Neuronal stem cell (in vitro differentiated cells): Measurements from ENCODE around the gene CEP68.

Source experiments
- DNase-seq: peaks from one replicate; pipeline ENCODE4 v3.0.0-alpha.2; 2013; ENCODE audit warnings: low spot score
- H2AFZ ChIP-seq: one replicate; pipeline ENCODE4 v1.6.1; 2013; ENCODE audit warnings: mild to moderate bottlenecking, low read length, inconsistent platforms
- H2AK5ac ChIP-seq: 2 replicates; pipeline ENCODE4 v1.6.1; 2013; ENCODE audit warnings: low read depth, mild to moderate bottlenecking, inconsistent platforms, low read length, moderate library complexity, mixed read lengths
- H2BK120ac ChIP-seq: 2 replicates; pipeline ENCODE4 v1.6.1; 2013; ENCODE audit warnings: low read depth, mild to moderate bottlenecking, inconsistent platforms, low read length, moderate library complexity, mixed read lengths
- H2BK12ac ChIP-seq: one replicate; pipeline ENCODE4 v1.6.1; 2013; ENCODE audit warnings: low read length, inconsistent platforms
- H2BK15ac ChIP-seq: 2 replicates; pipeline ENCODE4 v1.6.1; 2013; ENCODE audit warnings: mild to moderate bottlenecking, low read length, inconsistent platforms, mixed read lengths
- H2BK5ac ChIP-seq: one replicate; pipeline ENCODE4 v1.6.1; 2013; ENCODE audit warnings: inconsistent platforms, mild to moderate bottlenecking, low read length, moderate library complexity
- H3K14ac ChIP-seq: one replicate; pipeline ENCODE4 v1.6.1; 2013; ENCODE audit warnings: low read length, inconsistent platforms
- H3K18ac ChIP-seq: 2 replicates; pipeline ENCODE4 v1.6.1; 2013; ENCODE audit warnings: low read length, inconsistent platforms
- H3K23ac ChIP-seq: 2 replicates; pipeline ENCODE4 v1.6.1; 2013; ENCODE audit warnings: low read depth, mild to moderate bottlenecking, mixed read lengths, low read length, inconsistent platforms; ENCODE audit not compliant: poor library complexity
- H3K27ac ChIP-seq: replicated peaks from 3 replicates; pipeline ENCODE4 v1.5.1; 2013; ENCODE audit warnings: low read length, inconsistent platforms
- H3K27me3 ChIP-seq, 3 experiments: 2 replicates each; pipeline ENCODE4 v1.6.1; 2013; ENCODE audit warnings: low read length in 3 of 3, mild to moderate bottlenecking in 2 of 3, inconsistent platforms in 1 of 3, low read depth in 1 of 3, mixed read lengths in 1 of 3, moderate library complexity in 1 of 3; ENCODE audit not compliant: control insufficient read depth in 3 of 3, insufficient read depth in 3 of 3
- H3K36me3 ChIP-seq, 2 donors: replicated peaks in 1 of 2; 2 replicates each; pipeline ENCODE4 v1.6.1; 2013; ENCODE audit warnings: low read length in 2 of 2; ENCODE audit not compliant: control insufficient read depth in 2 of 2, insufficient read depth in 2 of 2
- H3K4ac ChIP-seq: 2 replicates; pipeline ENCODE4 v1.6.1; 2013; ENCODE audit warnings: inconsistent platforms, mild to moderate bottlenecking, low read length, moderate library complexity
- H3K4me1 ChIP-seq, 2 donors: 1 replicate in 1 of 2; 2 replicates in 1 of 2; pipeline ENCODE4 v1.6.1; 2013; ENCODE audit warnings: low read length in 2 of 2, low read depth in 1 of 2; ENCODE audit not compliant: control insufficient read depth in 2 of 2, insufficient read depth in 1 of 2
- H3K4me2 ChIP-seq: one replicate; pipeline ENCODE4 v1.6.1; 2013; ENCODE audit warnings: mild to moderate bottlenecking, low read length, inconsistent platforms; ENCODE audit not compliant: insufficient read depth, poor library complexity, severe bottlenecking
- H3K4me3 ChIP-seq, 2 donors: 2 replicates each; pipeline ENCODE4 v1.5.1; 2013; ENCODE audit warnings: low read length in 2 of 2, mild to moderate bottlenecking in 2 of 2, inconsistent platforms in 1 of 2, moderate library complexity in 1 of 2
- H3K79me1 ChIP-seq: one replicate; pipeline ENCODE4 v1.6.1; 2013; ENCODE audit warnings: low read depth, mild to moderate bottlenecking, inconsistent platforms, low read length, moderate library complexity
- H3K9ac ChIP-seq: one replicate; pipeline ENCODE4 v1.6.1; 2013; ENCODE audit warnings: mild to moderate bottlenecking, low read depth, low read length, inconsistent platforms; ENCODE audit not compliant: poor library complexity
- H3K9me3 ChIP-seq, 2 donors: replicated peaks in 1 of 2; 2 replicates each; pipeline versions ENCODE3 to v1.6.1; 2013; ENCODE audit warnings: low read length in 2 of 2, mild to moderate bottlenecking in 2 of 2, inconsistent platforms in 1 of 2, low read depth in 1 of 2, mixed read lengths in 1 of 2, moderate library complexity in 1 of 2; ENCODE audit not compliant: control insufficient read depth in 2 of 2, insufficient read depth in 1 of 2
- H4K8ac ChIP-seq: one replicate; pipeline ENCODE4 v1.6.1; 2013; ENCODE audit warnings: low read depth, mild to moderate bottlenecking, inconsistent platforms, low read length, moderate library complexity
- H4K91ac ChIP-seq: one replicate; pipeline ENCODE4 v1.6.1; 2013; ENCODE audit warnings: low read length, low read depth, mild to moderate bottlenecking, inconsistent platforms; ENCODE audit not compliant: poor library complexity
- WGBS, 2 donors: extraction: QIAGEN DNeasy Blood & Tissue Kit; methylation state at CpG; one replicate each; pipeline ENCODE4 v1.1.7; 2013; ENCODE audit warnings: missing lambda C conversion rate in 2 of 2, mixed read lengths in 1 of 2; ENCODE audit not compliant: insufficient read length in 2 of 2, insufficient replicate concordance in 1 of 2; ENCODE audit errors: extremely low coverage in 2 of 2; 5-methylcytosine and 5-hydroxymethylcytosine counted together

The CEP68 gene

DNA sequence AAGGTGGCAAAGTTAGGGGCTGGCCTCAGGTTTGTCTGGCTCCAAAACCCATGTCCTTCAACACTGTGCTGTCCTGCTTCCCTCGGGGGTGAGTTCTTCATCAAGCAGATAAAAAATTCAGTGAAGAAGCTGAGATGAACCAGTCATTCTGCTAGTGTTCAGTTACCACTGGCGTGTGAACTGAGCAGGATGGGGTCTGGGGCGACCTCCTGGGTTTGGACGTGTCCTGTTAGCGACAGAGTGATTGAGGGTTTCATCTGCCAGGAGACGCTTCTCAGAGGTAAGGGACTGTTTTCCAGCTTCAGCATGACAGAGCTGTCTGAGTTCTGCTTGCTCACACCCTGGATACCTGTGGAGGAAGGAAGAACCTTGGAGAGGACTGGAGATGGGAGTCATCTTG, 14.6 kb downstream of the CEP68 start:
- no peak overlapping the region for H3K23ac ChIP-seq
- no peak overlapping the region for H3K14ac ChIP-seq
- H3K9ac ChIP-seq = no peak overlapping the region
- H3K4me2 ChIP-seq = no peak overlapping the region
- H3K18ac ChIP-seq = no peak overlapping the region
- no peaks in the 10 kb centered on the region for H3K9me3 ChIP-seq
- no peak for DNase-seq
- no CpG with 5 or more reads among the region's 6 CpGs for WGBS, 2 donors
- H3K27ac ChIP-seq = no peak overlapping the region
- no peak overlapping the region for H3K4ac ChIP-seq
- H3K4me3 ChIP-seq = no peak overlapping the region
- H2AK5ac ChIP-seq = no peak overlapping the region
- H4K91ac ChIP-seq = no peak overlapping the region
- no peak overlapping the region for H2BK12ac ChIP-seq
- peaks cover 45 to 85% of the 10 kb centered on the region in 2 donors for H3K36me3 ChIP-seq
- no peaks in the 10 kb centered on the region for H3K27me3 ChIP-seq
- no peak overlapping the region for H2BK120ac ChIP-seq
- no peak overlapping the region for H2BK5ac ChIP-seq
- H4K8ac ChIP-seq = no peak overlapping the region
- peaks cover 11% of the 10 kb centered on the region for H3K79me1 ChIP-seq
- H3K4me1 ChIP-seq = peaks cover 0 to 6% of the 10 kb centered on the region in 2 donors
- H2BK15ac ChIP-seq = no peak overlapping the region
- H2AFZ ChIP-seq = no peak overlapping the region

DNA sequence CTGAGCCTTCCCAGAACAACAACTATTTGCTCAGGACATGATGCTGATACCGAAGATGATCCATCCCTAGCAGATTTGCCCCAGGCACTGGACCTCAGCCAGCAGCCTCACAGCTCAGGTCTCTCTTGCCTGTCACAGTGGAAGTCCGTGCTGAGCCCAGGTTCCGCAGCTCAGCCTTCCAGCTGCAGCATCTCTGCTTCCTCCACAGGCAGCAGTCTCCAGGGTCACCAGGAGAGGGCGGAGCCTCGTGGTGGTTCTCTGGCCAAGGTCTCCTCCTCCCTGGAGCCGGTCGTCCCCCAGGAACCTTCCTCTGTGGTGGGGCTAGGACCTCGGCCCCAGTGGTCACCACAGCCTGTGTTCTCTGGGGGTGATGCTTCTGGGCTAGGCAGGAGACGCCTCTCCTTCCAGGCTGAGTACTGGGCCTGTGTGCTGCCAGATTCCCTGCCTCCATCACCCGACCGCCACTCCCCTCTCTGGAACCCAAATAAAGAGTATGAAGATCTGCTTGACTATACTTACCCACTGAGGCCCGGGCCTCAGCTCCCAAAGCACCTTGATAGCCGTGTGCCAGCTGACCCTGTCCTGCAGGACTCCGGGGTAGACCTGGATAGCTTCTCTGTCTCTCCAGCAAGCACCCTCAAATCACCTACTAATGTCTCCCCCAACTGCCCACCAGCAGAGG, 15.4 kb downstream of the CEP68 start:
- H3K4me2 ChIP-seq = no peak overlapping the region
- peaks cover 8% of the 10 kb centered on the region for H3K79me1 ChIP-seq
- H3K36me3 ChIP-seq = peaks cover 48 to 90% of the 10 kb centered on the region in 2 donors
- H3K27me3 ChIP-seq = no peaks in the 10 kb centered on the region
- no peak overlapping the region for H3K9ac ChIP-seq
- no peak overlapping the region for H4K91ac ChIP-seq
- H2BK12ac ChIP-seq = no peak overlapping the region
- H3K4ac ChIP-seq = no peak overlapping the region
- no peak overlapping the region for H3K27ac ChIP-seq
- H2BK120ac ChIP-seq = no peak overlapping the region
- H3K4me1 ChIP-seq = peaks cover 0 to 7% of the 10 kb centered on the region in 2 donors
- no peak overlapping the region for H2AK5ac ChIP-seq
- H2BK15ac ChIP-seq = no peak overlapping the region
- H3K4me3 ChIP-seq = no peak overlapping the region
- no peak overlapping the region for H3K14ac ChIP-seq
- DNase-seq = no peak
- no peak overlapping the region for H3K18ac ChIP-seq
- no CpG with 5 or more reads among the region's 14 CpGs for WGBS, 2 donors
- no peak overlapping the region for H2AFZ ChIP-seq
- peak overlapping the region; percentile 27 for H3K23ac ChIP-seq
- no peak overlapping the region for H4K8ac ChIP-seq
- no peaks in the 10 kb centered on the region for H3K9me3 ChIP-seq
- H2BK5ac ChIP-seq = no peak overlapping the region

DNA sequence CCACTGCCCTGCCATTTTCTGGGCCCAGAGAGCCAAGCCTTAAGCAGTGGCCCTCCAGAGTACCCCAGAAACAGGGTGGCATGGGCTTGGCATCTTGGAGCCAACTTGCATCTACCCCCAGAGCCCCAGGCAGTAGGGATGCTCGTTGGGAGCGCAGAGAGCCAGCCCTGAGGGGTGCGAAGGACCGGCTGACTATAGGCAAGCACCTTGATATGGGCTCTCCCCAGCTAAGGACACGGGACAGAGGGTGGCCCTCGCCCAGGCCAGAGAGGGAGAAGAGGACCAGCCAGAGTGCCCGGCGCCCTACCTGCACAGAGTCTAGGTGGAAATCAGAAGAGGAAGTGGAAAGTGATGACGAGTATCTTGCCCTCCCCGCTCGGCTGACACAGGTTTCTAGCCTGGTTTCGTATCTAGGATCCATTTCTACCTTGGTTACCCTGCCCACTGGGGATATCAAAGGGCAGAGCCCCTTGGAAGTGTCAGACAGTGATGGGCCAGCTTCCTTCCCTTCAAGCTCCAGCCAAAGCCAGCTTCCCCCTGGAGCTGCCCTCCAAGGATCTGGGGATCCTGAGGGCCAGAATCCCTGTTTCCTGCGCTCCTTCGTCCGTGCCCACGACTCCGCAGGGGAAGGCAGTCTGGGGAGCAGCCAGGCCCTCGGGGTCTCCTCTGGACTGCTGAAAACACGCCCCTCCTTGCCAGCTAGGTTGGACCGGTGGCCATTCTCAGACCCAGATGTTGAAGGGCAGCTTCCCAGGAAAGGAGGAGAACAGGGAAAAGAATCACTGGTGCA, 16.2 kb downstream of the CEP68 start:
- peaks cover 8% of the 10 kb centered on the region for H3K79me1 ChIP-seq
- no peak overlapping the region for H2AK5ac ChIP-seq
- no peak overlapping the region for H4K8ac ChIP-seq
- H4K91ac ChIP-seq = no peak overlapping the region
- H3K9me3 ChIP-seq = no peaks in the 10 kb centered on the region
- no peak for DNase-seq
- H3K4ac ChIP-seq = no peak overlapping the region
- H3K14ac ChIP-seq = no peak overlapping the region
- H3K36me3 ChIP-seq = peaks cover 51 to 91% of the 10 kb centered on the region in 2 donors
- no peak overlapping the region for H3K18ac ChIP-seq
- no peak overlapping the region for H2BK120ac ChIP-seq
- no peaks in the 10 kb centered on the region for H3K27me3 ChIP-seq
- no peak overlapping the region for H3K27ac ChIP-seq
- H3K9ac ChIP-seq = no peak overlapping the region
- H2BK5ac ChIP-seq = no peak overlapping the region
- WGBS, 2 donors = no CpG with 5 or more reads among the region's 20 CpGs
- peak overlapping the region; percentile 27 for H3K23ac ChIP-seq
- no peak overlapping the region for H2BK15ac ChIP-seq
- no peak overlapping the region for H3K4me2 ChIP-seq
- H2BK12ac ChIP-seq = no peak overlapping the region
- H3K4me3 ChIP-seq = no peak overlapping the region
- peaks cover 0 to 7% of the 10 kb centered on the region in 2 donors for H3K4me1 ChIP-seq
- H2AFZ ChIP-seq = no peak overlapping the region

DNA sequence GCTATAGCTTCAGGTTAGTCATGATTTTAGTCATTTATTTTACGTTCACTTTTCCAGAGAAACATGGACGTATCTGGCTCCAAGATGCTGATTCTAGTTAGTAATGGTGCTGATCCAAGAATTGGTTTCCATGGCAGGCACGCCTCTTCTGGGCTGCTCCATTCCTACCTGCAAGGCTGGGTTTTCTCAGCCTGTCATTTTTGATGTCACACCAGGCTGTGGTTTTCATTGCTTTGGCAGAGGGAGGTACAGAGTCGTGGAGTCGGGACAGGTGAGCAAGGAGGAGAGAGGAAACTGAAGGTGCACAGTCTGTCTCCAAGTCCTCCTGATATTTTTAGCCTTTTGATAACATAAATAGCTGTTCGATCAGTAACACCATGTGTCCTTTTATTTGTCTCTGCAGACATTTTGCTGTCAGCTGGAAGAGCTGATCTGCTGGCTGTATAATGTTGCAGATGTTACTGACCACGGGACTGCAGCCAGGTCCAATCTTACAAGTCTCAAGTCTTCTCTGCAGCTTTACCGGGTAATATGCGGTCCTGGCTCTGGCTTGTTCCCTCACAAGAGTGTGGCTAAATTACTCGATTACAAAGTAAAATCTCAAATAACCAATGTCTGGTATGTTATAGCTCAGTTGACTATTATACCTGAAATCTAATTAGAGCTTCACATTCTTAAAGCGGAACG, 17.8 kb downstream of the CEP68 start:
- no peak overlapping the region for H3K4ac ChIP-seq
- H3K36me3 ChIP-seq = peaks cover 61 to 96% of the 10 kb centered on the region in 2 donors
- no peak for DNase-seq
- no peak overlapping the region for H3K4me3 ChIP-seq
- peaks cover 2% of the 10 kb centered on the region for H3K79me1 ChIP-seq
- H4K91ac ChIP-seq = no peak overlapping the region
- no peak overlapping the region for H3K9ac ChIP-seq
- H2BK5ac ChIP-seq = no peak overlapping the region
- no peaks in the 10 kb centered on the region for H3K9me3 ChIP-seq
- no peak overlapping the region for H2AFZ ChIP-seq
- no peak overlapping the region for H2AK5ac ChIP-seq
- no peak overlapping the region for H3K23ac ChIP-seq
- H3K18ac ChIP-seq = no peak overlapping the region
- H3K14ac ChIP-seq = no peak overlapping the region
- H3K4me2 ChIP-seq = no peak overlapping the region
- peaks cover 0 to 3% of the 10 kb centered on the region in 2 donors for H3K4me1 ChIP-seq
- no peak overlapping the region for H2BK12ac ChIP-seq
- H3K27ac ChIP-seq = no peak overlapping the region
- no peak overlapping the region for H2BK15ac ChIP-seq
- no peaks in the 10 kb centered on the region for H3K27me3 ChIP-seq
- H2BK120ac ChIP-seq = no peak overlapping the region
- WGBS, 2 donors = no CpG with 5 or more reads among the region's 12 CpGs
- no peak overlapping the region for H4K8ac ChIP-seq
